Calu3 (cell line): ENCODE results near the gene P2RY6. TPM values are rescaled to one million over a fixed set of nuclear protein-coding genes. Genes with fewer than 3 reads are reported as not detected.

Source experiments
- BruUV-seq: library from RNA; stranded (reverse); fragments of 400-500 nt; replicated peaks from 2 replicates; lab custom pipeline; 2021; lab: Mats Ljungman, UMichigan
- CTCF ChIA-PET: fragments of 300-600 bp; sonication (Branson Sonifier 250); formaldehyde crosslinking; loops from one replicate; lab custom pipeline; 2022; ENCODE audit warnings: antibody characterized with exemption; lab: Charles Lee
- DNase-seq: peaks from one replicate; pipeline ENCODE4 v3.0.0; 2022
- H3K27ac Mint-ChIP-seq: one replicate; pipeline ENCODE4 v1.8.0; 2022; ENCODE audit warnings: mixed read lengths; ENCODE audit not compliant: unreplicated experiment
- H3K27me3 Mint-ChIP-seq: one replicate; pipeline ENCODE4 v1.8.0; 2022; ENCODE audit warnings: mixed read lengths; ENCODE audit not compliant: unreplicated experiment
- H3K36me3 Mint-ChIP-seq: one replicate; pipeline ENCODE4 v1.8.0; 2022; ENCODE audit warnings: mild to moderate bottlenecking, moderate library complexity, mixed read lengths; ENCODE audit not compliant: insufficient read depth, unreplicated experiment
- H3K4me1 Mint-ChIP-seq: one replicate; pipeline ENCODE4 v1.8.0; 2022; ENCODE audit warnings: mild to moderate bottlenecking, low read depth, mixed read lengths; ENCODE audit not compliant: unreplicated experiment
- H3K4me3 Mint-ChIP-seq: one replicate; pipeline ENCODE4 v1.8.0; 2022; ENCODE audit warnings: mild to moderate bottlenecking, low read depth, moderate library complexity, mixed read lengths; ENCODE audit not compliant: unreplicated experiment
- H3K9me3 Mint-ChIP-seq: one replicate; pipeline ENCODE4 v1.8.0; 2022; ENCODE audit warnings: low read depth, mixed read lengths; ENCODE audit not compliant: unreplicated experiment
- CTCF ChIP-seq: fragments of 200-600 bp; IDR thresholded peaks from one replicate; pipeline ENCODE4 v1.8.0; 2022; ENCODE audit warnings: antibody characterized with exemption; ENCODE audit not compliant: unreplicated experiment
- intact Hi-C: fragments of 100-400 bp; cut with micrococcal nuclease; formaldehyde crosslinking; loops from one replicate; pipeline ENCODE4 v1.10.0; 2022; ENCODE audit not compliant: unreplicated experiment
- total RNA-seq: library from RNA; stranded (reverse); gene quantifications from 2 replicates; pipeline ENCODE4 v1.2.3, GENCODE V29; 2022

Gene P2RY6
- total RNA-seq, 1 experiment from 2014 or later, result not detected

DNA sequence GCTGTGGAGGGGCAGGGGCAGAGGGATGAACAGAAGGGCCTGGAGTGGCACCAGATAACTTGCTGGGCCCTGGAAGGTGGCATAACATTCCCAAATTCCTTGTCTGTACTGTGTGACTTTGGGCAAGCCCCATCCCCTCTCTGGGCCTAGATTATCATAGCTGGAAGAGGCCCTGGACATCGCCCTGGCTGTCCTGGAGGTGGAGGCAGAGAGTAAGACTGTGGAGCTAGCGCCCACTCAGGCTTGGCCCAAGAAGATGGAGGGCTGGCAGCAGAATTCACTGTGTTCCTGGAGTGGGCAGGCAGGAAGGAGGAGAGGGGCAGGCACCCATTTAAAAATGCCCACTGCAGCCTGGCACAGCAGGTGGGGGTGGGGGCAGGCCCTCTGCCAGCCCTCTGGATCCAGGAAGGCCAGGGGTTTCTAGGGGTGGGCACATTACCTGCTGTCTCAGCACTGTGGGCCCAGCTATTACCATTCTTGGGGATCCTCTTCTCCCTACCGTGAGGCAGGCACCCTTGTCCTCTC lies 58.5 kb downstream of the P2RY6 start:
- Mint-ChIP-seq H3K27ac (no peak overlapping the region), H3K36me3 (no peaks in the 10 kb centered on the region), H3K9me3 (no peaks in the 10 kb centered on the region), H3K4me1 (peaks cover 27% of the 10 kb centered on the region), H3K4me3 (no peak overlapping the region), H3K27me3 (no peaks in the 10 kb centered on the region)
- intact Hi-C loops, result no loop called here
- no peak for TF ChIP-seq CTCF
- DNase-seq, result no peak
- CTCF ChIA-PET, result interaction anchor here (1.0 to 1.1 kb wide), 3 partner anchors 11 to 23 kb away, joined by 3 to 9 read pairs (median 4); no protein-coding TSS in a partner anchor
- no TSS peak for BruUV-seq

GRCh38 chr11:73331138-73331916 lies 59.2 kb downstream of the P2RY6 start:
- no peak for DNase-seq
- Mint-ChIP-seq H3K4me3 (no peak overlapping the region), H3K27me3 (no peaks in the 10 kb centered on the region), H3K9me3 (no peaks in the 10 kb centered on the region), H3K36me3 (no peaks in the 10 kb centered on the region), H3K4me1 (peaks cover 27% of the 10 kb centered on the region), H3K27ac (no peak overlapping the region)
- intact Hi-C loops, result no loop called here
- BruUV-seq, result no TSS peak
- no peak for TF ChIP-seq CTCF
- CTCF ChIA-PET, result interaction anchor here (1.0 to 1.1 kb wide), 4 partner anchors 10 to 24 kb away, joined by 3 to 9 read pairs (median 4); no protein-coding TSS in a partner anchor

GRCh38 chr11:73333173-73333572 lies 61.0 kb downstream of the P2RY6 start:
- no peak overlapping the region for H3K27ac Mint-ChIP-seq
- no peak for DNase-seq
- BruUV-seq, result no TSS peak
- peaks cover 15% of the 10 kb centered on the region for H3K4me1 Mint-ChIP-seq
- H3K4me3 Mint-ChIP-seq, result no peak overlapping the region
- intact Hi-C loops, result no loop called here
- H3K9me3 Mint-ChIP-seq, result no peaks in the 10 kb centered on the region
- no peaks in the 10 kb centered on the region for H3K27me3 Mint-ChIP-seq
- CTCF ChIA-PET, result no interaction called here
- TF ChIP-seq CTCF, result no peak
- no peaks in the 10 kb centered on the region for H3K36me3 Mint-ChIP-seq

- BruUV-seq, result no TSS peak
- intact Hi-C loops, result loop anchor here (2.0 kb wide), 1 partner anchor 39 kb away; no protein-coding TSS in a partner anchor
- H3K36me3 Mint-ChIP-seq, result no peaks in the 10 kb centered on the region
- no peak for DNase-seq
- H3K27ac Mint-ChIP-seq, result peak overlapping the region; percentile 15
- H3K27me3 Mint-ChIP-seq, result no peaks in the 10 kb centered on the region
- H3K9me3 Mint-ChIP-seq, result no peaks in the 10 kb centered on the region
- H3K4me1 Mint-ChIP-seq, result peaks cover 15% of the 10 kb centered on the region
- CTCF ChIA-PET, result interaction anchor here (0.8 to 2.4 kb wide), 4 partner anchors 18 to 44 kb away, joined by 3 to 15 read pairs (median 6); partner anchors contain the start of gene ARHGEF17
- TF ChIP-seq CTCF, result no peak
- no peak overlapping the region for H3K4me3 Mint-ChIP-seq
These were observed 61.7 kb downstream of the P2RY6 start for GRCh38 chr11:73333640-73334383.
